Measurements from ENCODE around the gene ST8SIA5. TPM values are rescaled to one million over a fixed set of nuclear protein-coding genes. Genes with fewer than 3 reads are reported as not detected.
A peak's percentile ranks its signal among the peaks of the same experiment; 100 is the strongest.
"Not testable (repeated sequence)": the region's sequence is repeated elsewhere in the genome, so short reads cannot be mapped to it uniquely, and the experiment has no call there.

The ST8SIA5 gene, protein sequence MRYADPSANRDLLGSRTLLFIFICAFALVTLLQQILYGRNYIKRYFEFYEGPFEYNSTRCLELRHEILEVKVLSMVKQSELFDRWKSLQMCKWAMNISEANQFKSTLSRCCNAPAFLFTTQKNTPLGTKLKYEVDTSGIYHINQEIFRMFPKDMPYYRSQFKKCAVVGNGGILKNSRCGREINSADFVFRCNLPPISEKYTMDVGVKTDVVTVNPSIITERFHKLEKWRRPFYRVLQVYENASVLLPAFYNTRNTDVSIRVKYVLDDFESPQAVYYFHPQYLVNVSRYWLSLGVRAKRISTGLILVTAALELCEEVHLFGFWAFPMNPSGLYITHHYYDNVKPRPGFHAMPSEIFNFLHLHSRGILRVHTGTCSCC
- total RNA-seq = not detected

DNA sequence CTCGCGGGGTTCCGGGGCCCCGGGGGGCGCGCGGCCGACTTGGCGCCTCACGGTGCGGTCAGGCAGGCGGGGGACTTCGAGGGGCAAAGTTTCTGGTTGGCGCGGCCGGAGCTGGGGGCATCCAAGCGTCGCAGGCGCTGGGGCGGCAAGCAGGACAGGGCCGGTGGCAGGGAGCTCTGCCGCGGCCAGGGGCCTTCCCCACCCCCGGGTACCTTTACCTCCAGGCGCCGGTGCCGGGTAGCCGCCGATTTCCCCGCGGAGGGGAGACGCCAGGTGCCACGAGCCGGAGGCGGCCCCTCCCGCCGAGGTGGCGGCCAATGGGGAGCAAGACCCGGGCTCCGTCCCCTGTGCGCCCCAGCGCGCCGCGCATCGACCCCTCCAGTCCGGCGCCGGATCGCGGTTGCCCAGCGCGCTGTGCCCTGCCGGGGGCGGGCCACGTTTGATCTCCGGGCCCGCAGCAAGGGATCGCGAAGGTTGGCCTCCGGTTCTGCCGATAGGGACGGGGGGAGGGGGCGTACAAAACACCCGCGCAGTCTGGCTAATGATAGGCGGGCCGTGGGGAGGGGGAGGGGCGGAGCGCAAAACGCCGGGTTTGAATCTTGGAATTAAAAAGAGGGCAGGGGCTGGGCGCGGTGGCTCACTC, at the start of gene ST8SIA5:
Gene ST8SIA5, minus strand, starts transcription at position 495 of the 643 bp plus-strand sequence. CDS start 545 bp downstream, outside the sequence.
- peak; percentile 30 for ATAC-seq
- Mint-ChIP-seq H3K27me3 (peaks cover 54% of the 10 kb centered on the region), H3K36me3 (ENCODE audit: low read depth) (no peaks in the 10 kb centered on the region), H3K27ac (no peak within 1 kb of the TSS), H3K4me1 (peaks cover 6% of the 10 kb centered on the region), H3K9me3 (ENCODE audit: low read depth) (no peaks in the 10 kb centered on the region), H3K4me3 (peak within 1 kb of the TSS; percentile 53)
- POLR2A ChIA-PET = no interaction called here
- CTCF ChIA-PET = no interaction called here
- peak; percentile 37 for DNase-seq
- intact Hi-C loops (cut with DNase I, micrococcal nuclease) = loop anchor here in 1 of 2 experiments (2.0 to 5.0 kb wide), 2 partner anchors 160 to 496 kb away; partner anchors contain the start of genes KATNAL2, PIAS2 and SKOR2

DNA sequence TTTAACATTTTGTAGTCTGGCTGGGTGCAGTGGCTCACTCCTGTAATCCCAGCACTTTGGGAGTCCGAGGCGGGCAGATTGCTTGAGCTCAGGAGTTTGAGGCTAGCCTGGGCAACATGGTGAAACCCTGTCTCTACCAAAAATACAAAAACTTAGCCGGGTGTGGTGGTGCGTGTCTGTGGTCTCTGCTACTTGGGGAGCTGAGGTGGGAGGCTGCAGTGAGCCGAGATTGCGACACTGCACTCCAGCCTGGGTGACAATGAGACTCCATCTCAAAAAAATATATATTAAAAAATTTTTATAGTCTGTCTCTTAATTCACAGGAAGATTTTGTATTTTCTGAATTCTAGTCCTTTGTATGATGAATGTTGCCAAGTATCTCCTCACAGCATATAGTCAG, 39.1 kb upstream of the ST8SIA5 start:
- H3K4me3 Mint-ChIP-seq, CTCF ChIA-PET, ATAC-seq: not testable (repeated sequence)

DNA sequence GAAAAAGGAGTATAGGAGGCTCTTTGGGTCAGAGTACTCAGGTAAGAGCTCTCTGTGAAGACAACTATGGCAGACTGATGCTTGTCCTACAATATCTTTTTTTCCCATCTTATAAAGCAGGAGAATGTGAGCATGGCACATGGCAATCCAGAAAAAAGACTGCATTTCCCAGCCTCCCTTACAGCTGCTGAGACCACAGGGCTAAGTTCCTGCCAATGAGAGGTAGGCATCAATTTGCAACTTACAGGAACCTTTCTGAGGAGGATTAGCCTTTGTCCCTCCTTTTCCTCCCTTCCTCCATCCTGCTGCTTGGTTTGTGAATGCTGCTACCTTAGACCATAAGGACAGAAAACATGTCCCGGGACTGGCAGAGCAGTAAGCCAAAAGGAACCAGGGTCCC, 37.8 kb upstream of the ST8SIA5 start:
- CTCF ChIA-PET = no interaction called here
- Mint-ChIP-seq H3K9me3 (ENCODE audit: low read depth) (no peaks in the 10 kb centered on the region), H3K27me3 (no peaks in the 10 kb centered on the region), H3K27ac (no peak overlapping the region), H3K4me1 (no peaks in the 10 kb centered on the region), H3K36me3 (ENCODE audit: low read depth) (peaks cover 3% of the 10 kb centered on the region), H3K4me3 (no peak overlapping the region)
- DNase-seq (no peak), ATAC-seq (no peak)
- intact Hi-C loops (cut with DNase I, micrococcal nuclease) = no loop called here
- POLR2A ChIA-PET = no interaction called here

More for the DNA sequence above, 39.1 kb upstream of the ST8SIA5 start:
- H3K27me3 Mint-ChIP-seq; DNase-seq; H3K36me3 Mint-ChIP-seq (ENCODE audit: low read depth); intact Hi-C loops (cut with DNase I, micrococcal nuclease); H3K9me3 Mint-ChIP-seq (ENCODE audit: low read depth); POLR2A ChIA-PET; H3K4me1 Mint-ChIP-seq; H3K27ac Mint-ChIP-seq: not testable (repeated sequence)

DNA sequence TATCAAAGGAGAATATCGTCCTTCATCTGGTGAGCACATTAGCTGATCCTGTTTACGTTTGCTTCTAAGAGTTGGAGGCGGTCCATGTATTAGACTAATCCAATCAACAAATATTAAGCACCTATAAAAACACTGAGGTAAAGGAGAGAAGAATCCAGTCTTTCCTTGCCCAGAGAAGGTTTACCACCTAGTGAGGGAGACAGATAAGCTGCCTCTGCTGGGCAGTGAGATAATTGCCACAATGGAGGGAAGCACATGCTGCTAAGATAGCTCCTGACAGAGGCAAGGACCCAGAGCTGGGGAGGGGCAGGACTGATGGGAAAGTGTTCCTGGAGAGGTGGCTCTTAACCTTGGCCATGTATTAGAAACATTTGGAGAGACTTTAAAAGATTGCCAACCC, 36.7 kb upstream of the ST8SIA5 start:
- Mint-ChIP-seq H3K9me3 (ENCODE audit: low read depth) (no peaks in the 10 kb centered on the region), H3K4me3 (no peak overlapping the region), H3K4me1 (no peaks in the 10 kb centered on the region), H3K36me3 (ENCODE audit: low read depth) (peaks cover 2% of the 10 kb centered on the region), H3K27me3 (no peaks in the 10 kb centered on the region), H3K27ac (no peak overlapping the region)
- ATAC-seq (no peak), DNase-seq (no peak)
- CTCF ChIA-PET = no interaction called here
- POLR2A ChIA-PET = no interaction called here
- intact Hi-C loops (cut with DNase I, micrococcal nuclease) = no loop called here

DNA sequence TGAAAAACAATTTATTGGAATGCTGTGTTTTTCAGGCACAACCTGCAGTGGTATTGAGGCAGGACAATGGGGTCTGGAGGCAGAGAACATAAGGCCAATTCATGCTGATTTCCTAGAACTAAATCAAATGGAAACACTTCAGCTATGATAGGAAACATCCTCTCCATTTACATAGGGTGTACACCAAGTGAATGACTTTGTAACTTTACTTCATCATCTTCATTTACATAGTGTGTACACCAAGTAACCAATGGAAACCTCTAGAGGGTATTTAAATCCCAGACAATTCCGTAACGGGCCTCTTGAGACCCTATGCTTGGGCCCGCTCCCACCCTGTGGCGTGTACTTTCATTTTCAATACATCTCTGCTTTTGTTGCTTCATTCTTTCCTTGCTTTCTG, 32.2 kb upstream of the ST8SIA5 start:
- H3K9me3 Mint-ChIP-seq (ENCODE audit: low read depth) = peaks cover 2% of the 10 kb centered on the region
- ChIA-PET POLR2A (no interaction called here), CTCF (no interaction called here)
- intact Hi-C loops (cut with DNase I, micrococcal nuclease) = no loop called here
- H3K27ac Mint-ChIP-seq = no peak overlapping the region
- H3K4me1 Mint-ChIP-seq = no peaks in the 10 kb centered on the region
- no peak overlapping the region for H3K4me3 Mint-ChIP-seq
- no peaks in the 10 kb centered on the region for H3K27me3 Mint-ChIP-seq
- DNase-seq (no peak), ATAC-seq (no peak)
- H3K36me3 Mint-ChIP-seq (ENCODE audit: low read depth) = no peaks in the 10 kb centered on the region

DNA sequence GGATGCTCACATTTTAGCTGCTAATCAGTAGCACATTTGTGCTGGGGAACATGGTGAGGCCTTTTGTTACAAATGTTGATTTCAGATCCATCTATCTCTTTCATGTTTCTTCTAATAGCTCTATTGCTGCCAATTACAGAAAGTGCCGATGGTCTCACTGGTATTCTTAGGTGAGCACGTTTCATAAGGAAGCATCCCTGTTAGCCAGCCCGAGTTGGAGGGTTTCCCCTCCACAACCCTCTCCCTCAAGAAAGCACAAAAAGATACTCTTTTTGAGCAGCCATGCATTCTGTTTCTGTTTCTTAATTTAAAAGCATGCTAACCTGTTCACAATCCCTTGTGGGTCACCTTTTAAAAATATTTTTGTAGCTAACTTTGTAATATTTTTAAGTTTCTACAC, 30.8 kb upstream of the ST8SIA5 start:
- no peak overlapping the region for H3K4me3 Mint-ChIP-seq
- no peaks in the 10 kb centered on the region for H3K27me3 Mint-ChIP-seq
- no peaks in the 10 kb centered on the region for H3K4me1 Mint-ChIP-seq
- DNase-seq (no peak), ATAC-seq (no peak)
- peaks cover 2% of the 10 kb centered on the region for H3K9me3 Mint-ChIP-seq (ENCODE audit: low read depth)
- ChIA-PET CTCF (no interaction called here), POLR2A (no interaction called here)
- intact Hi-C loops (cut with DNase I, micrococcal nuclease) = no loop called here
- H3K27ac Mint-ChIP-seq = no peak overlapping the region
- no peaks in the 10 kb centered on the region for H3K36me3 Mint-ChIP-seq (ENCODE audit: low read depth)

DNA sequence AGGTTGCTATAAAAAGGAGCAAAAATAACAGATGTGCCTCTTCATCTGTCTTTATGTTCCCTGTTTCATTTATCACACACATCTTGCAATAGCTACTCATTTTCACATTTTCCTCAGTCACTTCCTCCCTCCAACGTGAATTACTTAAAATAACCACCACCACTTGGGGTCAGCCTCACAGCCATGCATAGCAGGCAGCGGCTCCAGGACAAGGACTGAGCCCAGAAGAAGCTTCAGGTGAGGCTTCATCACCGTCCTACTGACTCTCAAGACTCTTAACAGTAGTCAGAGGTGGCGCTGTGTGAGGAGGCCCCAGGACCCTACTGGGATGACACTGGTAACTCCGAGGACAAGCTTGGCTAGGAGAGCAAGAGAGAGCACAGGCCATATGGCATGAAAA, 15.5 kb upstream of the ST8SIA5 start:
- intact Hi-C loops (cut with DNase I, micrococcal nuclease) = no loop called here
- ChIA-PET POLR2A (no interaction called here), CTCF (interaction anchor here (0.6 kb wide), 1 partner anchor 285 kb away, joined by 3 read pairs; no protein-coding TSS in a partner anchor)
- Mint-ChIP-seq H3K4me1 (no peaks in the 10 kb centered on the region), H3K27ac (no peak overlapping the region), H3K36me3 (ENCODE audit: low read depth) (no peaks in the 10 kb centered on the region), H3K9me3 (ENCODE audit: low read depth) (no peaks in the 10 kb centered on the region), H3K4me3 (no peak overlapping the region), H3K27me3 (no peaks in the 10 kb centered on the region)
- DNase-seq (no peak), ATAC-seq (no peak)

DNA sequence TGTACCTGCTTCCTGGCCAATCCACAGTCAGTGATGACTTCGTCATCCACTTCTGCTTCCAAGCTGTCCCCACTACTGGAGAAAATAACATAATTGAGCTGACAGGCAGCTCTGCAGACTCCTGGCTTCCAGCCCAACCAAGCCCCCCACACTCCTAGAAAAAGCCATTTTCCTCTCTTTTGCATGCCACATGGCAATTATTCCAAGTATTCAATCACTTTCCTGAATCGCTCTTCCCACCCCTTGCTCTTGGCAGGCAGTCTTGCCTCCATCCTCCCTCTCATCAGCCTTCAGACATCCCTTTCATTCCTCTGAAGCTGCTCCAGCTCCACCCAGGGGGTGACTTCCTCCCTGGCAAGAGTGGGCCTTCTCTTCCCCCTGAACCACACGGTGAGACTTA, 14.3 kb upstream of the ST8SIA5 start:
- H3K36me3 Mint-ChIP-seq (ENCODE audit: low read depth) = no peaks in the 10 kb centered on the region
- ChIA-PET POLR2A (no interaction called here), CTCF (interaction anchor here (0.7 kb wide), 1 partner anchor 291 kb away, joined by 3 read pairs; no protein-coding TSS in a partner anchor)
- intact Hi-C loops (cut with DNase I, micrococcal nuclease) = no loop called here
- H3K27me3 Mint-ChIP-seq = peaks cover 2% of the 10 kb centered on the region
- no peak for DNase-seq
- no peak for ATAC-seq
- H3K4me3 Mint-ChIP-seq = no peak overlapping the region
- no peak overlapping the region for H3K27ac Mint-ChIP-seq
- no peaks in the 10 kb centered on the region for H3K9me3 Mint-ChIP-seq (ENCODE audit: low read depth)
- no peaks in the 10 kb centered on the region for H3K4me1 Mint-ChIP-seq

DNA sequence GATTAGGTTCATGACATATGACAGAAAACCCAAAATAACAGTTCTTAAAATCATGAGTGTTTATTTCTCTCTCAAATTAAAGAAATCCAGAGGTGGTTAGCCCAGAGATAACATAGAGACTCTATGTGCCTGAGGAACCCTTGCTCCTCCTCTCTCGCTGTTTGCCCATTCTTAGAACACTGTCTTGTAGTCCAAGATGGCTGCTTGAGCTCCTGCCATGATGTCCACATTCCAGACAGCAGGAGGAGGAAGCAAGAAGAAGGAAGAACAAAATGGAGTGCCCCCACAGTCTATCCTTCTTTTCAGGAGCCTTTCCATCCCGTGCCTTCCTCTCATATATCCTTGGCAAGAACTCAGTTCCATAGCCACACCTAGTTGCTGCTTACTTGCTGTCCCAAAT, 13.9 kb upstream of the ST8SIA5 start:
- intact Hi-C loops (cut with DNase I, micrococcal nuclease) = no loop called here
- POLR2A ChIA-PET = no interaction called here
- no peak for DNase-seq
- no peak for ATAC-seq
- Mint-ChIP-seq H3K4me1 (no peaks in the 10 kb centered on the region), H3K27ac (no peak overlapping the region), H3K9me3 (ENCODE audit: low read depth) (no peaks in the 10 kb centered on the region), H3K27me3 (peaks cover 2% of the 10 kb centered on the region), H3K36me3 (ENCODE audit: low read depth) (no peaks in the 10 kb centered on the region), H3K4me3 (no peak overlapping the region)
- CTCF ChIA-PET = interaction anchor here (0.7 kb wide), 1 partner anchor 291 kb away, joined by 3 read pairs; no protein-coding TSS in a partner anchor

DNA sequence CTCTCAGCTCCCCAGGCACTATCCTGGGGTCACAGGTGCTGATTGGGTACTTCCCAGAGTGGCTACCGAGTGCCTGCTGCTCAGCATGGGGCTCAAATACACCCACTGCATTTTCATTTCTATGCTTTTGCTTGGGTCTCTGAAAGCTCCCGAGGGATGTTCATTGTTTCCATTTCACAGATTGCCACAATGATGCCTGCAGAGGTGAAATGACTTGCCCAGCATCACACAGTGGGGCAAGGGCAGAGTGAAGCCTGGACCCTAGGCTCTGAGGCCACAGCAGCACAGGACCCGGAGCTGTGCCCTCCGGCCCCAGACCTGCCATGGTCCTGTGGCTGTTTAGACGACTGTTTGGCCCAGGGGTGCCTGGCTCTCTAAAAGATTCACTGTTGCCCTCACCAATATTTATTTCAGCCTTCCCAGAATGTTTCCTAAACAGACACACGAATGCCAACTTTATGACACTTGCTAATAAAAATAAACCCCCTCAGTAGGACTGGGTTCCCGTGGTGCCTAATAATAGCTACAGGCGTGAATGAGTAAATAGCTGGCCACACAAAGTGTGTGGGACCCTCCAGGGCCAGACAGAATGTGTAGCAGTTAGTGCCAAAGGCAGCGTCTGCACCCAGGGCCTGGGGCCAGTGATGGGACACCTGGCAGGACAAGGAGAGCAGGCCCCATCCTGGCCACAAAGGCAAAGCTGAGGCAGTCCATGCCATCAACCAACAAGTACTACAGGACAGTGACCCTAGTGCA, 11.5 kb upstream of the ST8SIA5 start:
- intact Hi-C loops (cut with DNase I, micrococcal nuclease) = no loop called here
- ChIA-PET POLR2A (no interaction called here), CTCF (interaction anchor here (0.8 kb wide), 1 partner anchor 8 kb away, joined by 3 read pairs; no protein-coding TSS in a partner anchor)
- Mint-ChIP-seq H3K4me1 (no peaks in the 10 kb centered on the region), H3K36me3 (ENCODE audit: low read depth) (no peaks in the 10 kb centered on the region), H3K27me3 (peaks cover 14% of the 10 kb centered on the region), H3K27ac (no peak overlapping the region), H3K9me3 (ENCODE audit: low read depth) (no peaks in the 10 kb centered on the region), H3K4me3 (no peak overlapping the region)
- ATAC-seq (no peak), DNase-seq (no peak)

DNA sequence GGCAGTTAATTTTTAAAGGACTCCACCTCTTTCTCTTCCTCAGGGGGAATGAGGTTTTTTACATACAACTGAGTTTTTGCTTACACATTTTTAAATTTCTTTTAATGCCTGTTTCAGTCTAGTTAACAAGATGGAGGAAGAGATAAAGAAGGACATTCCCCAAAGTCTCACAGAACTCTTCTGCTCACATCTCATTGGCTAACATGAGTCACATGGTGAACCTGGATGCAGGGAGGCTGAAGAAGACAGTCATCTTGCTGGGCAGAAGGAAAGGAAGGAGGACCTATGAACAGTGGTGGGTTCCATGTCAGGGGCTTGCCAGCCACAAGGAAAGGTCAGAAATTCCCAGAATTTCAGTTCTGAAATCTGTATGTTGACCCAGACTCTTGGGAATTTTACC, 10.4 kb upstream of the ST8SIA5 start:
- CTCF ChIA-PET = no interaction called here
- Mint-ChIP-seq H3K27ac (no peak overlapping the region), H3K4me3 (no peak overlapping the region), H3K9me3 (ENCODE audit: low read depth) (no peaks in the 10 kb centered on the region), H3K4me1 (no peaks in the 10 kb centered on the region), H3K36me3 (ENCODE audit: low read depth) (no peaks in the 10 kb centered on the region), H3K27me3 (peaks cover 22% of the 10 kb centered on the region)
- ATAC-seq (no peak), DNase-seq (no peak)
- intact Hi-C loops (cut with DNase I, micrococcal nuclease) = no loop called here
- POLR2A ChIA-PET = no interaction called here

DNA sequence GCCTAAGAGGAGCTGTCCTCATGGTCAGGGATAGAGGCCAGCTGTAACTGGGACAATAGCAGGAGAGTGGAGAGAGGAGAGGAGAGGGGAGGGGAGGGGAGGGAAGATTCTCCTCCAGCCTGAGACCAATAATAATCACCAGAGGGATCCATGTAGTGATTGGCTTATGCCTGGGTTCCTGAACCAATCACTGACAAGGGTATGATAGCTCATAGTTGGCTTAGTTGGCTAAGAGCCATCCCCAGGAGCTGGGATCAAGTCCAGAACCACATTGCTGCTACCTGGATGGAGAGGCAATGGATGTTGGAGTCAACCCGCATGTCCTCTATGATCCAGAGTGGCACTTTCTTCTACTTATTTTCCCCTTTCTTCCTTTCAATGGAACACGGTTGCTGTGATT, 7.7 kb upstream of the ST8SIA5 start:
- DNase-seq (no peak), ATAC-seq (no peak)
- H3K36me3 Mint-ChIP-seq (ENCODE audit: low read depth) = no peaks in the 10 kb centered on the region
- H3K27ac Mint-ChIP-seq = no peak overlapping the region
- ChIA-PET CTCF (no interaction called here), POLR2A (no interaction called here)
- H3K27me3 Mint-ChIP-seq = peaks cover 30% of the 10 kb centered on the region
- no peak overlapping the region for H3K4me3 Mint-ChIP-seq
- intact Hi-C loops (cut with DNase I, micrococcal nuclease) = no loop called here
- no peaks in the 10 kb centered on the region for H3K4me1 Mint-ChIP-seq
- no peaks in the 10 kb centered on the region for H3K9me3 Mint-ChIP-seq (ENCODE audit: low read depth)

Measured in activated CD4-positive, alpha-beta T cell treated with anti-CD3 and anti-CD28 coated beads for 36 hours (primary cell).